NCI-H2196 (cell line): ENCODE data around the gene LCNL1.

ENCODE experiments used
- DNase-seq: peaks from one replicate; lab custom pipeline; 2025; ENCODE audit not compliant: unreplicated experiment; lab: John Stamatoyannopoulos, UW

LCNL1 gene

GRCh38 chr9:137009217-137009616 is 26.4 kb downstream of the LCNL1 start:
- DNase-seq, result no peak

- no peak for DNase-seq
These were observed 27.3 kb downstream of the LCNL1 start for GRCh38 chr9:137009938-137010732.

GRCh38 chr9:137011156-137011555 is 28.4 kb downstream of the LCNL1 start:
- DNase-seq, result no peak

- no peak for DNase-seq
These were observed 29.3 kb downstream of the LCNL1 start for GRCh38 chr9:137011907-137012675.

GRCh38 chr9:137012694-137013570 is 30.1 kb downstream of the LCNL1 start:
- no peak for DNase-seq

GRCh38 chr9:137013571-137013940 is 30.8 kb downstream of the LCNL1 start:
- no peak for DNase-seq

- no peak for DNase-seq
These were observed 31.4 kb downstream of the LCNL1 start for GRCh38 chr9:137014166-137014565.

- DNase-seq, result no peak
These were observed 32.2 kb downstream of the LCNL1 start for GRCh38 chr9:137014776-137015539.

GRCh38 chr9:137015540-137015930 is 32.7 kb downstream of the LCNL1 start:
- DNase-seq, result no peak

GRCh38 chr9:137015976-137016375 is 33.2 kb downstream of the LCNL1 start:
- no peak for DNase-seq

- DNase-seq, result no peak
These were observed 33.6 kb downstream of the LCNL1 start for GRCh38 chr9:137016436-137016835.

- DNase-seq, result no peak
These were observed 34.3 kb downstream of the LCNL1 start for GRCh38 chr9:137017071-137017470.

GRCh38 chr9:137017791-137018497 is 35.2 kb downstream of the LCNL1 start:
- no peak for DNase-seq

GRCh38 chr9:137018761-137019559 is 36.2 kb downstream of the LCNL1 start:
- DNase-seq, result no peak

GRCh38 chr9:137019891-137020683 is 37.3 kb downstream of the LCNL1 start:
- no peak for DNase-seq

GRCh38 chr9:137020771-137021567 is 38.2 kb downstream of the LCNL1 start:
- DNase-seq, result no peak

- DNase-seq, result no peak
These were observed 38.8 kb downstream of the LCNL1 start for GRCh38 chr9:137021568-137021978.
